HFFc6 (cell line): ENCODE data around the gene POU6F2. TPM values are rescaled to one million over a fixed set of nuclear protein-coding genes. Genes with fewer than 3 reads are reported as not detected.

ENCODE experiments used
- DNase-seq: peaks from one replicate; pipeline ENCODE4 v3.0.0-alpha.2; 2018
- H3K27ac Mint-ChIP-seq: 2 replicates; pipeline ENCODE4 v1.8.0; 2020; ENCODE audit warnings: mild to moderate bottlenecking, mixed read lengths
- H3K27me3 Mint-ChIP-seq: 2 replicates; pipeline ENCODE4 v1.8.0; 2021; ENCODE audit warnings: mild to moderate bottlenecking, moderate library complexity, mixed read lengths; ENCODE audit not compliant: insufficient read depth
- H3K36me3 Mint-ChIP-seq: 2 replicates; pipeline ENCODE4 v1.8.0; 2021; ENCODE audit warnings: low read depth, mixed read lengths
- H3K4me1 Mint-ChIP-seq: 2 replicates; pipeline ENCODE4 v1.8.0; 2020; ENCODE audit warnings: low read depth, mixed read lengths
- H3K4me3 Mint-ChIP-seq: 2 replicates; pipeline ENCODE4 v1.8.0; 2020; ENCODE audit warnings: mild to moderate bottlenecking, moderate library complexity, mixed read lengths
- H3K9me3 Mint-ChIP-seq: 2 replicates; pipeline ENCODE4 v1.8.0; 2020; ENCODE audit warnings: mild to moderate bottlenecking, mixed read lengths
- CTCF ChIP-seq: fragments of 200-600 bp; sonication (generic); IDR thresholded peaks from 2 replicates; pipeline ENCODE4 v1.5.0; 2021; ENCODE audit warnings: antibody characterized with exemption, mild to moderate bottlenecking
- total RNA-seq, 6 experiments: library from RNA; stranded (reverse); fragmentation: NEBNext Ultra II Directional; extraction: Animal tissue kit (Norgen Biotek cat#: 25700); gene quantifications; 2 replicates in 1 of 6; 3 replicates in 5 of 6; pipeline ENCODE4 v1.2.3, GENCODE V29; 2021

POU6F2 gene
- total RNA-seq, 6 experiments from 2014 or later = not detected

- DNase-seq = no peak
- no peaks in the 10 kb centered on the region for H3K36me3 Mint-ChIP-seq
- H3K27ac Mint-ChIP-seq = no peak overlapping the region
- no peaks in the 10 kb centered on the region for H3K4me1 Mint-ChIP-seq
- no peak overlapping the region for H3K4me3 Mint-ChIP-seq
- no peaks in the 10 kb centered on the region; the same call in 1 of the 2 replicates for H3K27me3 Mint-ChIP-seq
- peaks cover 4% of the 10 kb centered on the region; the same call in 1 of the 2 replicates for H3K9me3 Mint-ChIP-seq
- no peak for TF ChIP-seq CTCF
These were observed 159.8 kb downstream of the POU6F2 start for GRCh38 chr7:39137480-39137879.

DNA sequence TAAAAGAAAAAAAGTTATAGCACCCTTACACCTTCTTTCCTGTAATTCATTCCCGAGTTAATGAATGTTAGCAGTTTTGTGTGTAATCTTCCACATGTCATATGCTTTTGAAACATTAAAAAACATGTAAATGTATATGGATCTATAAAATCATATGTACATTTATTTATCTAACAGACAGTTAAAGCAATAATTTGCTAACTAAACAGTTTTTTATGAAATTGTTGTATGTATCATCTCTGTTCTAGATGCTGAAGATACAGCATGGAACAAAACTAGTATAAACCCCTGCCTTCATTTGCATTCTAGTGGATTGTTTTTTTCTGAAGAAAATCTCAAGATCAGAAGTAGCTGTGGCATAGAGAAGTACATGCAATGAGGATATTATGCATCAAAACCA, 165.0 kb downstream of the POU6F2 start:
- Mint-ChIP-seq H3K9me3 (peaks cover 4% of the 10 kb centered on the region), H3K27me3 (no peaks in the 10 kb centered on the region)

GRCh38 chr7:39144420-39144819, 166.7 kb downstream of the POU6F2 start:
- no peak for TF ChIP-seq CTCF
- H3K27me3 Mint-ChIP-seq = no peaks in the 10 kb centered on the region
- no peaks in the 10 kb centered on the region for H3K4me1 Mint-ChIP-seq
- no peak overlapping the region for H3K4me3 Mint-ChIP-seq
- no peak overlapping the region for H3K27ac Mint-ChIP-seq
- peaks cover 4% of the 10 kb centered on the region for H3K9me3 Mint-ChIP-seq
- no peak for DNase-seq
- H3K36me3 Mint-ChIP-seq = no peaks in the 10 kb centered on the region

More for the DNA sequence above, 165.0 kb downstream of the POU6F2 start:
- no peak overlapping the region for H3K27ac Mint-ChIP-seq
- no peaks in the 10 kb centered on the region for H3K36me3 Mint-ChIP-seq
- DNase-seq = no peak
- no peak overlapping the region for H3K4me3 Mint-ChIP-seq
- no peaks in the 10 kb centered on the region for H3K4me1 Mint-ChIP-seq
- no peak for TF ChIP-seq CTCF

- Mint-ChIP-seq H3K27ac (no peak overlapping the region), H3K4me3 (no peak overlapping the region), H3K36me3 (no peaks in the 10 kb centered on the region), H3K27me3 (no peaks in the 10 kb centered on the region), H3K4me1 (no peaks in the 10 kb centered on the region), H3K9me3 (no peaks in the 10 kb centered on the region; the same call in none of the 2 replicates)
- no peak for TF ChIP-seq CTCF
- no peak for DNase-seq
These were observed 167.6 kb downstream of the POU6F2 start for GRCh38 chr7:39145283-39145682.

DNA sequence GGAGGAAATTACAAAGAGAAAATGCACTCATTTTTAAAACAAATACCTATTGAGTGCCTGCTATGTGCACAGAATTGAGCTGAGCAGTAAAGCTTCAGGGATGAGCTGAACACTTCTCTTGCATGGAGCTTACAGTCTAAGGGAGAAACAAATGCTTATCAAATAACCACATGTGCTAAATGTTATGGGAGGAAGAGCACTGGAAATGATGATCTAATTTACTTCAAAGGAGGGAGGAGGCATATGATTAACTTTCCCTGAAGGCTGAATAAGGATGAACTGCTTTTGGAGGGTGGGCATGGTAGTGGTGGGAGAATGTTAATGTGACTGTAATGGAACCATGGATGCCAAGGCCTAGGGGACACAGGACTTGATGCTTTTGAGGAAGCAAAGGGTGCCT, 168.2 kb downstream of the POU6F2 start:
- Mint-ChIP-seq H3K4me1 (no peaks in the 10 kb centered on the region), H3K27me3 (no peaks in the 10 kb centered on the region), H3K9me3 (no peaks in the 10 kb centered on the region; the same call in none of the 2 replicates), H3K4me3 (no peak overlapping the region), H3K27ac (no peak overlapping the region), H3K36me3 (no peaks in the 10 kb centered on the region)
- no peak for TF ChIP-seq CTCF
- DNase-seq = no peak

- H3K27me3 Mint-ChIP-seq = peaks cover 1% of the 10 kb centered on the region; the same call in 1 of the 2 replicates
- no peaks in the 10 kb centered on the region; the same call in 1 of the 2 replicates for H3K9me3 Mint-ChIP-seq
- H3K36me3 Mint-ChIP-seq = no peaks in the 10 kb centered on the region
- H3K4me1 Mint-ChIP-seq = no peaks in the 10 kb centered on the region
- H3K4me3 Mint-ChIP-seq = no peak overlapping the region
- no peak for DNase-seq
- no peak overlapping the region for H3K27ac Mint-ChIP-seq
- TF ChIP-seq CTCF = no peak
These were observed 175.0 kb downstream of the POU6F2 start for GRCh38 chr7:39152701-39153100.
